ENCODE measurements around the gene ACSS1. TPM values are rescaled to one million over a fixed set of nuclear protein-coding genes. Genes with fewer than 3 reads are reported as not detected.
A peak's percentile ranks its signal among the peaks of the same experiment; 100 is the strongest.

The ACSS1 gene
- total and polyA plus RNA-seq, 2 donors from 2014 or later, result 30.6 to 72.3 TPM

GRCh38 chr20:25081730-25082497, 24.0 kb upstream of the ACSS1 start, which contains the start of gene VSX1:
TSS of gene VSX1 (minus strand) at chr20:25082141. CDS start at chr20:25082096, 45 bp downstream.
- no peak for FAIRE-seq
- no peaks in the 10 kb centered on the region for H3K9me3 ChIP-seq (ENCODE audit: control insufficient read depth in 2 of 3, insufficient read depth in 1 of 3, low read length in 3 of 3)
- no peak within 1 kb of the TSS for H3K4me3 ChIP-seq (ENCODE audit: low read length in 3 of 3)
- intact Hi-C loops (cut with DNase I), result no loop called here
- H3K4me1 ChIP-seq (ENCODE audit: control insufficient read depth in 2 of 3, insufficient read depth in 2 of 3, low read depth in 1 of 3, low read length in 3 of 3), result no peaks in the 10 kb centered on the region
- H3K27ac ChIP-seq (ENCODE audit: low read depth in 2 of 2, low read length in 2 of 2), result no peak within 1 kb of the TSS
- no peak for DNase-seq
- H3K27me3 ChIP-seq (ENCODE audit: control insufficient read depth, insufficient read depth, low read length), result peaks cover 63% of the 10 kb centered on the region
- H3K36me3 ChIP-seq (ENCODE audit: control insufficient read depth in 2 of 3, insufficient read depth in 3 of 3, low read length in 3 of 3), result no peaks in the 10 kb centered on the region
- no peak within 1 kb of the TSS for H3K9ac ChIP-seq (ENCODE audit: low read length in 3 of 3)
- no peak for TF ChIP-seq CTCF (IDR thresholded peaks at IDR 0.05; ENCODE audit: borderline replicate concordance, extremely low read depth, insufficient read depth)

DNA sequence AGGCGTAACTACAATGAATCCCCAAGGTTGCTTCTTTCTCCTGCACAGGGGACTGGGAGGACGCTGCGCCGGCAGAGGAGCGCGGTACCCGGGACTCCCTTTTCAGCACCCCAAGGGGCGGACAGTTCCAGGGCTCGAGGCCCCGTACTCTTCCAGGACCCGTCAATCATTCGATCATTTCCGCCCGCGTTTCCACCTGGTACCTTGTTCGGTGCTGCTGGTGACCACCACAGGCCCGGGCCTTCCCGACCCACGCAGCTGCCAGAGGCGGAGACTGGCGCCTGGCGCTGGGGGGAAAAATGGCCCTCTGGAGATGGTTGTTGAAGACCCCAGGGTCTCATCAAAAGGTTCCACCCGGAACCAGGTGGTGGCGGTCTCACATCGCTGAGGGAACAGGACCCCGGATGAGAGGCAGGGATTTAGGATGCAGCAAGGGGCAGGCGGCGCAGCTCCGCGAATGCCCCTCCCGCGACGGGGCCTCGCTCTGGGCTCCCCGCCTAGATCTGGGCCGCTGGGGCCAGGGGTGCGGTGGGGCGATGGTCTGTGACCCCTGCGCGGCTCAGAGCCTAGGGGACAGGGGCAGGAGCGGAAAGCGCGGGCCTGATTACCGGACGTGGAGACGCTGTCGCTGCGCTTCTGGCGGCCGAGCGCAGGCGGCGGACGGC, 23.3 kb upstream of the ACSS1 start:
- Histone ChIP-seq H3K9ac (ENCODE audit: low read length in 3 of 3) (no peak overlapping the region), H3K9me3 (ENCODE audit: control insufficient read depth in 2 of 3, insufficient read depth in 1 of 3, low read length in 3 of 3) (no peaks in the 10 kb centered on the region), H3K36me3 (ENCODE audit: control insufficient read depth in 2 of 3, insufficient read depth in 3 of 3, low read length in 3 of 3) (no peaks in the 10 kb centered on the region), H3K27ac (ENCODE audit: low read depth in 2 of 2, low read length in 2 of 2) (no peak overlapping the region), H3K4me1 (ENCODE audit: control insufficient read depth in 2 of 3, insufficient read depth in 2 of 3, low read depth in 1 of 3, low read length in 3 of 3) (no peaks in the 10 kb centered on the region), H3K27me3 (ENCODE audit: control insufficient read depth, insufficient read depth, low read length) (peaks cover 58% of the 10 kb centered on the region), H3K4me3 (ENCODE audit: low read length in 3 of 3) (no peak overlapping the region)
- TF ChIP-seq CTCF (IDR thresholded peaks at IDR 0.05; ENCODE audit: borderline replicate concordance, extremely low read depth, insufficient read depth), result no peak
- no peak for FAIRE-seq
- peak in 4 of 5 donors; percentile 66 to 82 (median 78) for DNase-seq
- intact Hi-C loops (cut with DNase I), result no loop called here

- H3K9me3 ChIP-seq (ENCODE audit: control insufficient read depth in 2 of 3, insufficient read depth in 1 of 3, low read length in 3 of 3), result no peaks in the 10 kb centered on the region
- H3K36me3 ChIP-seq (ENCODE audit: control insufficient read depth in 2 of 3, insufficient read depth in 3 of 3, low read length in 3 of 3), result no peaks in the 10 kb centered on the region
- no peak overlapping the region for H3K9ac ChIP-seq (ENCODE audit: low read length in 3 of 3)
- peaks cover 46% of the 10 kb centered on the region for H3K27me3 ChIP-seq (ENCODE audit: control insufficient read depth, insufficient read depth, low read length)
- DNase-seq, result peak in 1 of 5 donors; percentile 28
- no peaks in the 10 kb centered on the region for H3K4me1 ChIP-seq (ENCODE audit: control insufficient read depth in 2 of 3, insufficient read depth in 2 of 3, low read depth in 1 of 3, low read length in 3 of 3)
- intact Hi-C loops (cut with DNase I), result no loop called here
- H3K27ac ChIP-seq (ENCODE audit: low read depth in 2 of 2, low read length in 2 of 2), result no peak overlapping the region
- no peak for TF ChIP-seq CTCF (IDR thresholded peaks at IDR 0.05; ENCODE audit: borderline replicate concordance, extremely low read depth, insufficient read depth)
- H3K4me3 ChIP-seq (ENCODE audit: low read length in 3 of 3), result no peak overlapping the region
- FAIRE-seq, result no peak
These were observed 21.2 kb upstream of the ACSS1 start for GRCh38 chr20:25079171-25079570.

Data from kidney (tissue), 14 donors.